Left ventricle myocardium inferior (tissue), 1 donor: ENCODE measurements around the gene IGFBP6. TPM values are rescaled to one million over a fixed set of nuclear protein-coding genes. Genes with fewer than 3 reads are reported as not detected.

Source experiments
- DNase-seq: peaks from one replicate; pipeline ENCODE4 v3.0.0-alpha.2; 2020
- H3K27ac ChIP-seq: fragments of 200-600 bp; replicated peaks from 2 replicates; pipeline ENCODE4 v1.8.0; 2021
- H3K27me3 ChIP-seq: fragments of 200-600 bp; 2 replicates; pipeline ENCODE4 v1.8.0; 2021; ENCODE audit warnings: low read depth
- H3K36me3 ChIP-seq: fragments of 200-600 bp; 2 replicates; pipeline ENCODE4 v1.8.0; 2021
- H3K4me1 ChIP-seq: fragments of 200-600 bp; 2 replicates; pipeline ENCODE4 v1.8.0; 2021
- H3K4me3 ChIP-seq: fragments of 200-600 bp; 2 replicates; pipeline ENCODE4 v1.8.0; 2021; ENCODE audit warnings: mild to moderate bottlenecking, moderate library complexity
- H3K9me3 ChIP-seq: fragments of 200-600 bp; replicated peaks from 2 replicates; pipeline ENCODE4 v1.8.0; 2021
- intact Hi-C: fragments of 100-400 bp; cut with micrococcal nuclease; formaldehyde crosslinking; loops from one replicate; pipeline ENCODE4 v1.11.0; 2022
- total RNA-seq: library from RNA; stranded (reverse); fragmentation: NEBNext Ultra II Directional; extraction: Animal tissue kit (Norgen Biotek cat#: 25700); gene quantifications from one replicate; pipeline ENCODE4 v1.2.1, GENCODE V29; 2021
- TF ChIP-seq, protein P1 (sequence below): fragments of 200-600 bp; IDR thresholded peaks from 2 replicates; pipeline ENCODE4 v1.8.0; 2021; ENCODE audit warnings: antibody characterized with exemption, mild to moderate bottlenecking, borderline replicate concordance
- donor health status: DM: no; HTN: yes; CAD: no; lungs with severe emphysema.

IGFBP6 gene
- total RNA-seq, 1 donor from 2014 or later: 53.0 TPM

DNA sequence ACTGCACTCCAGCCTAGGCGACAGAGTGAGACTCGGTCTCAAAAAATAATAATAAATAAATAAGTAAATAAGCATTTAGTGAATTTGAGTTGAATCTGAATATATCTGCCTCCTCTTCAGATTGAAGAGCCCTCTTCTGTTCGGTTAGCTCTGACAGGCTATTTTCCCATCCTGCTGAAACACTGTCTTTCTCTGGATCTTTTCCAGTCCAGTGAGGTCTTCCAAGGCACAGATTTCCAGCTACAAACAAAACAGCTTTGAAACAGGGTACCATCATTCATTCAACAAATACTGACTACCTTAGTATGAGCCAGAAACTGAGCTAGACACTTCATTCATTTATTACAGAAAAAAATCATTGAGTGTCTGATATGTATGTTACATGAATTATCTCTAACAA lies 11.1 kb upstream of the IGFBP6 start:
- no peak overlapping the region for H3K4me3 ChIP-seq
- H3K27me3 ChIP-seq: no peaks in the 10 kb centered on the region
- H3K36me3 ChIP-seq: no peaks in the 10 kb centered on the region
- H3K27ac ChIP-seq: no peak overlapping the region
- TF ChIP-seq, protein P1, sequence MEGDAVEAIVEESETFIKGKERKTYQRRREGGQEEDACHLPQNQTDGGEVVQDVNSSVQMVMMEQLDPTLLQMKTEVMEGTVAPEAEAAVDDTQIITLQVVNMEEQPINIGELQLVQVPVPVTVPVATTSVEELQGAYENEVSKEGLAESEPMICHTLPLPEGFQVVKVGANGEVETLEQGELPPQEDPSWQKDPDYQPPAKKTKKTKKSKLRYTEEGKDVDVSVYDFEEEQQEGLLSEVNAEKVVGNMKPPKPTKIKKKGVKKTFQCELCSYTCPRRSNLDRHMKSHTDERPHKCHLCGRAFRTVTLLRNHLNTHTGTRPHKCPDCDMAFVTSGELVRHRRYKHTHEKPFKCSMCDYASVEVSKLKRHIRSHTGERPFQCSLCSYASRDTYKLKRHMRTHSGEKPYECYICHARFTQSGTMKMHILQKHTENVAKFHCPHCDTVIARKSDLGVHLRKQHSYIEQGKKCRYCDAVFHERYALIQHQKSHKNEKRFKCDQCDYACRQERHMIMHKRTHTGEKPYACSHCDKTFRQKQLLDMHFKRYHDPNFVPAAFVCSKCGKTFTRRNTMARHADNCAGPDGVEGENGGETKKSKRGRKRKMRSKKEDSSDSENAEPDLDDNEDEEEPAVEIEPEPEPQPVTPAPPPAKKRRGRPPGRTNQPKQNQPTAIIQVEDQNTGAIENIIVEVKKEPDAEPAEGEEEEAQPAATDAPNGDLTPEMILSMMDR: no peak
- no peak for DNase-seq
- H3K9me3 ChIP-seq: peaks cover 6% of the 10 kb centered on the region
- H3K4me1 ChIP-seq: no peaks in the 10 kb centered on the region
- intact Hi-C loops: no loop called here

DNA sequence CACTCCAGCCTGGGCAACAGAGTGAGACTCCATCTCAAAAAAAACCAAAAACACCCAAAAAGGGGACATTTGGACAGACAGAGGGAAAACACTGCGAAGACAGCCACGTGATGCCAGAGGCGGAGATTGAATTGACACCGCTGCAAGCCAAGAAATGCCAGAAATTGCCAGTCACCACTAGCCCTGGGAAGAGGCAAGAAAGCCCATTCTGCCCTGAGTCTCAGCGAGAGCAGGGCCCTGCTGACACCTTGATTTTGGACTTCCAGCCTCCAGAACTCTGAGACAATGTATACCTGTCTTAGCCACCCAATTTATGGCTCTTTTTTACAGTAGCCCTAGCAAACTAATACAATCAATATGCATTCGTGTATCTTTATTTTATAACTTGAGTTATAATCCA lies 7.4 kb upstream of the IGFBP6 start:
- Histone ChIP-seq H3K27me3 (no peaks in the 10 kb centered on the region), H3K9me3 (no peaks in the 10 kb centered on the region), H3K36me3 (no peaks in the 10 kb centered on the region), H3K4me1 (no peaks in the 10 kb centered on the region), H3K4me3 (no peak overlapping the region), H3K27ac (no peak overlapping the region)
- DNase-seq: no peak
- intact Hi-C loops: no loop called here
- TF ChIP-seq, protein P1: no peak

DNA sequence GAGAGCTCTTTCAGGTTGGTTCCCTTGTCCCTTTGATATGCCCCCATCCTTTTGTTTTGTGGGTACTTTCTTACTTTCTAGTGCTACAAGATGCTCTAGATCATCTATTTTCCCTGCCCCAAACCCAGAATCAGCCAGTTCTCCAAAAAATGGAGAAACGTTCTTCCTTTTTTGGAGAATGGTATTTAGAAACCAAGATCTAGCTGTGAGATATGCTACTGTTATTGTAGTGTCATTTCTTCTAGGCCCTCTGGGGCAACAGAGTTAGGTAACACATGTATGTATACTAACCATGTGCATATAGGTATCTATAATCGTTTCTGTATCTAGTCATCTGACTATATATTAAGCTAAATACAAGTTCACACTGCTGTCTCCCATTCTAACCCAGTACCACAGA lies 6.9 kb upstream of the IGFBP6 start:
- Histone ChIP-seq H3K27me3 (no peaks in the 10 kb centered on the region), H3K4me3 (no peak overlapping the region), H3K27ac (no peak overlapping the region), H3K4me1 (peaks cover under 1% of the 10 kb centered on the region), H3K36me3 (no peaks in the 10 kb centered on the region), H3K9me3 (no peaks in the 10 kb centered on the region)
- intact Hi-C loops: no loop called here
- TF ChIP-seq, protein P1: no peak
- DNase-seq: no peak

DNA sequence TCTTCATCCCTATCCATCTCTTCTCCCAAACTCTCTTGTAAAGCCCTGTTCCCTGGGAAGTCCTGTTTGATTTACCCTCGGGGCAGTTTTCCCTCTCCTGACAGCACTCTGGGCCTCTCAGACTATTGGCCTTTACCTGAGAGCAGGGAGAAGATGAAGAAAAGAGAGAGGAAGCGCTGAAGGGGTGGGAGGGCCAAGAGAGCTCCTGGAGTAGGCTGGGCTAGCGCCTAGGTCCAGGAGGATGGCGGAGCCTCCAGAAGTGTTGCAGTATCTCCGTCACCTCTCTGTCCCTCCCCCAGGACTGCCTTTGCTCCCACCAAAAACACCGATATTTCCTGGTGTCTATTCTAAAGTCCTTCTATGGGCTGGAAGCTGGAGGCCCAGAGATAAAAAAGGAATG lies 5.7 kb upstream of the IGFBP6 start:
- DNase-seq: no peak
- H3K27me3 ChIP-seq: no peaks in the 10 kb centered on the region
- no peak overlapping the region for H3K27ac ChIP-seq
- H3K9me3 ChIP-seq: no peaks in the 10 kb centered on the region
- TF ChIP-seq, protein P1: no peak
- H3K36me3 ChIP-seq: no peaks in the 10 kb centered on the region
- H3K4me1 ChIP-seq: peaks cover 12% of the 10 kb centered on the region
- no peak overlapping the region for H3K4me3 ChIP-seq
- intact Hi-C loops: no loop called here

DNA sequence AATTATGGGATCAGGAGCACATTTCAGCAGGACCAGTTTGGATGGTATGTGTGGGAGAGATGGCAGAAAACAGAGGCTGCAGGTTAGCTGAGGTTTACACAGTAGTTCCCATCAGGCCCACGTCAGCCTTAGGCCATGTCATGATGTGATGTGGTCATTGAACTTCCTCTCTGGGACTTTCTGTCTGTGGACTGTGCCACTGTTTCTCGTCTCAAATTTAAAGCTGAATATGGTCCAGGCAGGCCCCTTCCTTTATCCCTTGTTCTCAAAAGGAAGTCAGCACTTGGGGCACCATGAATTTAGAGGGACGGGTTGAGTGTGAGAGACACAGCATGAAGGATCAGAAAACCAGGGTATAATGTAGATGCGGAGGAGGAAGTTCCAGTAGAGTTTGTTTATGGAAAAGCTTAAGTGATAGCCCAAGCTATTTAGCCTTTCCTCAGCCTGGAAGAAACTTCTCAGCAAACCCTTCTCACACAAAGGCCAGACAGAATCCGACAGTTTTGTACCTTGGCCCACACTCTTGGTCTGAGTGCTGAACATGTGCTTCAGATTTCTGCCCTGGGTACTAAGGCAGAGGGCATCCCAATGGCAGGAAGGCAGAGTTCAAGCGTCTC lies 3.6 kb upstream of the IGFBP6 start:
- Histone ChIP-seq H3K4me3 (no peak overlapping the region), H3K4me1 (peaks cover 34% of the 10 kb centered on the region), H3K9me3 (no peaks in the 10 kb centered on the region), H3K36me3 (no peaks in the 10 kb centered on the region), H3K27me3 (no peaks in the 10 kb centered on the region), H3K27ac (peak overlapping the region; percentile 5)
- intact Hi-C loops: no loop called here
- no peak for DNase-seq
- TF ChIP-seq, protein P1: no peak
